Measurements from ENCODE around the gene FYTTD1. TPM values are rescaled to one million over a fixed set of nuclear protein-coding genes. Genes with fewer than 3 reads are reported as not detected.

Gene FYTTD1
- total and polyA plus RNA-seq, 2 of the 4 experiments (the other 2 are of a cell fraction) = 20.4 to 50.2 TPM

DNA sequence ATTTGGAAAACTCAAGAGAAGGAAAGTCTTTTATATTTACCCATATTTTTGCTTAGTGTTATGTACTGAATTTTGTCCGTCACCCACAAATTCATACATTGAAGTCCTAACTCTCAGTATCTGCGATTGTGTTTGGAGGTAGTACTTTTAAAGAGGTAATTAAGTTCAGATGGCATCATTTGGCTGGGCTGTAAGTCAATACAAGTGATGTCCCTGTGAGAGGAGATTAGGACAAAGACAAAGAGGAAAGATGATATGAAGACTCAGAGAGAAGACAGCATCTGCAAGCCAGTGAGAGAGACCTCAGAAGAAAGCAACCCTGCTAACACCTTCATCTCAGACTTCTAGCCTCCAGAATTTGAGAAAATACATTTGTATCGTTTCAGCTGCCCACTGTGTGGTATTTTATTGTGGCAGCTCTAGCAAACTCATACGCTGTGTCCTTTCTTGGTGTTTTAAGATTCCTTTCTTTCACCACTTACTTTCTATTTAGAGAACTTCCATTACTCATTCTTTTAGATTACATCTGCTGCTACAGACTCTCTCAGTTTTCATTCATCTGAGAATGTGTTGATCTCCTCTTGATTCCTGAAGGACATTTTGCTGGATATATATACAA lies 58.4 kb downstream of the FYTTD1 start:
- Histone ChIP-seq H3K9ac (ENCODE audit: low read depth, low read length) (no peak overlapping the region), H3K4me1 (ENCODE audit: control insufficient read depth, insufficient read depth, low read length) (peaks cover 19% of the 10 kb centered on the region), H2AK9ac (replicated peaks; ENCODE audit: low read depth, low read length, poor library complexity) (no peak overlapping the region), H4K5ac (ENCODE audit: low read depth, low read length) (no peak overlapping the region; the same call in 1 of the 2 replicates), H3K27ac (ENCODE audit: insufficient read depth, low read length) (peak overlapping the region; percentile 49; the same call in 1 of the 2 replicates), H3K27me3 (ENCODE audit: control insufficient read depth, insufficient read depth, low read length) (no peaks in the 10 kb centered on the region), H3K18ac (ENCODE audit: low read depth, low read length) (peak overlapping the region; percentile 18; the same call in 1 of the 2 replicates), H3K79me1 (ENCODE audit: low read depth in 1 of 2, low read length in 2 of 2) (peaks cover 15 to 58% of the 10 kb centered on the region in 2 experiments), H3K9me1 (ENCODE audit: insufficient read depth, low read length) (peaks cover 8% of the 10 kb centered on the region), H4K8ac (ENCODE audit: low read depth in 2 of 2, low read length in 2 of 2) (0 out of 4 replicates have a peak overlapping the region, but pooled peaks of 1 of the 2 experiments have one; percentile 7), H3K4ac (ENCODE audit: low read depth, low read length) (peak overlapping the region; percentile 22), H2AFZ (replicated peaks; ENCODE audit: low read length, poor library complexity) (no peak overlapping the region), H3K56ac (ENCODE audit: extremely low read depth, insufficient read depth, low read length) (no peak overlapping the region), H3K23ac (ENCODE audit: low read depth, low read length) (peak overlapping the region; percentile 57; the same call in 1 of the 2 replicates), H3K4me2 (ENCODE audit: low read depth, low read length) (peak overlapping the region; percentile 66), H2AK5ac (ENCODE audit: low read depth, low read length) (no peak overlapping the region), H3K4me3 (ENCODE audit: insufficient read depth, low read depth, low read length) (no peak overlapping the region), H3K36me3 (ENCODE audit: control insufficient read depth, insufficient read depth, low read length) (no peaks in the 10 kb centered on the region), H4K91ac (ENCODE audit: insufficient read depth, low read depth, low read length) (no peak overlapping the region), H3K14ac (replicated peaks; ENCODE audit: low read depth, low read length) (peak overlapping the region; percentile 77; the same call in 1 of the 2 replicates), H2BK15ac (ENCODE audit: low read depth, low read length) (no peak overlapping the region), H2BK120ac (ENCODE audit: low read depth, low read length) (no peak overlapping the region), H4K20me1 (ENCODE audit: insufficient read depth, low read length) (peaks cover 55% of the 10 kb centered on the region), H2BK20ac (ENCODE audit: low read depth, low read length) (no peak overlapping the region), H3K9me3 (ENCODE audit: control insufficient read depth, insufficient read depth, low read length) (no peaks in the 10 kb centered on the region), H2BK5ac (ENCODE audit: low read depth, low read length, poor library complexity, severe bottlenecking) (peak overlapping the region; percentile 64)
- peak; percentile 41 for DNase-seq
- ChIA-PET POLR2A (ENCODE audit: unreplicated experiment) (no interaction called here), CTCF (no interaction called here)
- TF ChIP-seq MAFK (IDR thresholded peaks at IDR 0.05; ENCODE audit: low read depth, low read length) = no peak
- no peak for TF ChIP-seq NFE2L2 (IDR thresholded peaks at IDR 0.05; ENCODE audit: low read depth, low read length)
- no peak for TF ChIP-seq RAD21 (IDR thresholded peaks at IDR 0.05; ENCODE audit: low read length)
- TF ChIP-seq RFX5 (IDR thresholded peaks at IDR 0.05; ENCODE audit: low read depth, low read length) = no peak
- no peak for TF ChIP-seq CEBPB (IDR thresholded peaks at IDR 0.05; ENCODE audit: low read depth, low read length)
- no peak for TF ChIP-seq FOS (IDR thresholded peaks at IDR 0.05; ENCODE audit: low read depth, low read length)
- TF ChIP-seq CHD1 (IDR thresholded peaks at IDR 0.05; ENCODE audit: low read depth, low read length) = no peak
- TF ChIP-seq RCOR1 (IDR thresholded peaks at IDR 0.05; ENCODE audit: insufficient replicate concordance, low read length) = no peak
- peak; percentile 59 for ATAC-seq (ENCODE audit: low read depth)
- dilution Hi-C loops (cut with HindIII; ENCODE audit: low sequenced_read_pairs, unreplicated experiment) (no loop called here), in situ Hi-C loops (cut with MboI; ENCODE audit: low sequenced_read_pairs) (no loop called here), intact Hi-C loops (cut with micrococcal nuclease) (no loop called here)
- no CpG with 5 or more reads among the region's 4 CpGs for WGBS, 2 experiments (ENCODE audit: extremely low coverage in 2 of 2, insufficient read length in 1 of 2)
- no TSS peak for BruUV-seq (replicated peaks)
